Uterus (tissue), 2 donors: ENCODE results near the gene ARID2.

Source experiments
- POLR2A ChIP-seq, 2 donors: fragments of 450-650 bp; IDR thresholded peaks; one replicate each; pipeline ENCODE4 v1.6.1; 2016; ENCODE audit warnings: antibody characterized with exemption in 2 of 2, mild to moderate bottlenecking in 1 of 2, moderate library complexity in 1 of 2
- TF ChIP-seq, protein P1 (sequence below), 4 experiments: fragments of 200-600 bp in 2 of 4; fragments of 450-650 bp in 2 of 4; sonication (generic) in 2 of 4; IDR thresholded peaks; one replicate each; pipeline ENCODE4 v1.5.1; 2016 to 2019; ENCODE audit warnings: antibody characterized with exemption in 4 of 4, mild to moderate bottlenecking in 2 of 4, moderate library complexity in 1 of 4

- TF ChIP-seq, protein P1, sequence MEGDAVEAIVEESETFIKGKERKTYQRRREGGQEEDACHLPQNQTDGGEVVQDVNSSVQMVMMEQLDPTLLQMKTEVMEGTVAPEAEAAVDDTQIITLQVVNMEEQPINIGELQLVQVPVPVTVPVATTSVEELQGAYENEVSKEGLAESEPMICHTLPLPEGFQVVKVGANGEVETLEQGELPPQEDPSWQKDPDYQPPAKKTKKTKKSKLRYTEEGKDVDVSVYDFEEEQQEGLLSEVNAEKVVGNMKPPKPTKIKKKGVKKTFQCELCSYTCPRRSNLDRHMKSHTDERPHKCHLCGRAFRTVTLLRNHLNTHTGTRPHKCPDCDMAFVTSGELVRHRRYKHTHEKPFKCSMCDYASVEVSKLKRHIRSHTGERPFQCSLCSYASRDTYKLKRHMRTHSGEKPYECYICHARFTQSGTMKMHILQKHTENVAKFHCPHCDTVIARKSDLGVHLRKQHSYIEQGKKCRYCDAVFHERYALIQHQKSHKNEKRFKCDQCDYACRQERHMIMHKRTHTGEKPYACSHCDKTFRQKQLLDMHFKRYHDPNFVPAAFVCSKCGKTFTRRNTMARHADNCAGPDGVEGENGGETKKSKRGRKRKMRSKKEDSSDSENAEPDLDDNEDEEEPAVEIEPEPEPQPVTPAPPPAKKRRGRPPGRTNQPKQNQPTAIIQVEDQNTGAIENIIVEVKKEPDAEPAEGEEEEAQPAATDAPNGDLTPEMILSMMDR (IDR thresholded peaks at IDR 0.05): no peak
- no peak for TF ChIP-seq POLR2A (IDR thresholded peaks at IDR 0.05)
Observed at GRCh38 chr12:45707241-45707857, 22.2 kb upstream of the ARID2 start.
